Keratinocyte (primary cell): ENCODE measurements around the gene TXNDC12.

Experiments
- CTCF ChIP-seq, 3 experiments: IDR thresholded peaks in 1 of 3; conservative IDR thresholded peaks in 1 of 3; optimal IDR thresholded peaks in 1 of 3; 2 replicates in 2 of 3; 3 replicates in 1 of 3; pipeline versions ENCODE3 to v1.5.1; 2011; ENCODE audit warnings: low read length in 3 of 3, mild to moderate bottlenecking in 3 of 3, moderate library complexity in 2 of 3, control low read depth in 1 of 3, inconsistent platforms in 1 of 3; ENCODE audit not compliant: insufficient read depth in 2 of 3; ENCODE audit errors: extremely low read depth in 1 of 3
- EZH2 ChIP-seq: IDR thresholded peaks from one replicate; pipeline ENCODE4 v1.6.1; 2012; ENCODE audit warnings: inconsistent platforms, mild to moderate bottlenecking, low read length, moderate library complexity

- TF ChIP-seq EZH2 (no peak), CTCF (optimal IDR thresholded peaks at IDR 0.05 in 1 of 3, IDR thresholded peaks at IDR 0.05 in 1 of 3, conservative IDR thresholded peaks at IDR 0.05 in 1 of 3; ENCODE audit: extremely low read depth in 1 of 3, insufficient read depth in 2 of 3, low read length in 3 of 3) (no peak)
Measured at GRCh38 chr1:51981555-51981954, 73.4 kb downstream of the TXNDC12 start.
